H1 (cell line): ENCODE results near the gene PDE1A. TPM values are rescaled to one million over a fixed set of nuclear protein-coding genes. Genes with fewer than 3 reads are reported as not detected.

ENCODE experiments used
- BACH1 ChIP-seq: IDR thresholded peaks from 2 replicates; pipeline ENCODE4 v1.6.1; 2012; ENCODE audit warnings: low read length, improper control_type of control experiment
- CBX5 ChIP-seq: fragments of 300-800, 300-1000 bp; sonication (generic); IDR thresholded peaks from 2 replicates; pipeline ENCODE4 v1.7.1; 2016; ENCODE audit warnings: antibody characterized with exemption, low read length, low read depth
- CHD1 ChIP-seq: IDR thresholded peaks from 2 replicates; pipeline ENCODE4 v1.6.1; 2012; ENCODE audit warnings: low read depth, low read length, improper control_type of control experiment
- CHD7 ChIP-seq: fragments of 300-600 bp; sonication (generic); IDR thresholded peaks from 2 replicates; pipeline ENCODE4 v1.7.1; 2012; ENCODE audit warnings: low read length, moderate library complexity, mild to moderate bottlenecking, inconsistent platforms; ENCODE audit not compliant: insufficient replicate concordance
- HDAC6 ChIP-seq: IDR thresholded peaks from one replicate; pipeline ENCODE4 v1.7.1; 2012; ENCODE audit warnings: low read depth, mild to moderate bottlenecking, inconsistent platforms, low read length, moderate library complexity
- JUN ChIP-seq: IDR thresholded peaks from 2 replicates; pipeline ENCODE4 v1.6.1; 2011; ENCODE audit warnings: low read depth, mild to moderate bottlenecking, improper control_type of control experiment, low read length
- JUND ChIP-seq: IDR thresholded peaks from 2 replicates; pipeline ENCODE4 v1.6.1; 2011; ENCODE audit warnings: mild to moderate bottlenecking, improper control_type of control experiment, low read length
- POLR2A ChIP-seq, 2 experiments: IDR thresholded peaks; 1 replicate in 1 of 2; 2 replicates in 1 of 2; pipeline ENCODE4 v1.6.1; 2011; ENCODE audit warnings: low read depth in 2 of 2, low read length in 2 of 2, mild to moderate bottlenecking in 2 of 2; ENCODE audit errors: control extremely low read depth in 1 of 2
- SP1 ChIP-seq: IDR thresholded peaks from 2 replicates; pipeline ENCODE4 v1.6.1; 2011; ENCODE audit warnings: low read depth, low read length
- SP4 ChIP-seq: IDR thresholded peaks from 2 replicates; pipeline ENCODE4 v1.6.1; 2012; ENCODE audit warnings: low read length, inconsistent platforms
- TEAD4 ChIP-seq: IDR thresholded peaks from 2 replicates; pipeline ENCODE4 v1.6.1; 2012; ENCODE audit warnings: low read depth, low read length, inconsistent platforms, mixed read lengths
- polyA plus RNA-seq, 7 experiments: library from polyadenylated mRNA; depleted of rRNA in 3 of 7; stranded (reverse) in 5 of 7; unstranded in 2 of 7; fragments of >200 nt in 5 of 7; fragments of 200-250 nt in 2 of 7; gene quantifications; 1 replicate in 5 of 7; 2 replicates in 1 of 7; 4 replicates in 1 of 7; pipeline versions ENCODE4 v1.2.1 to v1.2.3, GENCODE V29; 2011 to 2013; ENCODE audit warnings: missing spikeins in 2 of 7, mixed read lengths in 2 of 7
- total RNA-seq: library from RNA; stranded (reverse); fragmentation: NEBNext Ultra II Directional; extraction: Animal tissue kit (Norgen Biotek cat#: 25700); gene quantifications from 2 replicates; pipeline ENCODE4 v1.2.1, GENCODE V29; 2021
- TF ChIP-seq, protein P1 (sequence below): IDR thresholded peaks from 2 replicates; pipeline ENCODE4 v1.6.1; 2011; ENCODE audit warnings: low read length, improper control_type of control experiment

Gene PDE1A
- total and polyA plus RNA-seq, 2 of the 8 experiments (the other 6 are each of a cell fraction or from before 2014, with no cell fraction given): 0.34 TPM; not detected in 1

- TF ChIP-seq CHD7 (no peak), SP4 (no peak), CBX5 (no peak), SP1 (no peak), HDAC6 (no peak), POLR2A (IDR thresholded peaks at IDR 0.05; ENCODE audit: control extremely low read depth in 1 of 2, low read depth in 2 of 2, low read length in 2 of 2) (no peak), JUND (no peak), CHD1 (no peak), TEAD4 (no peak), BACH1 (no peak), JUN (no peak)
- TF ChIP-seq, protein P1, sequence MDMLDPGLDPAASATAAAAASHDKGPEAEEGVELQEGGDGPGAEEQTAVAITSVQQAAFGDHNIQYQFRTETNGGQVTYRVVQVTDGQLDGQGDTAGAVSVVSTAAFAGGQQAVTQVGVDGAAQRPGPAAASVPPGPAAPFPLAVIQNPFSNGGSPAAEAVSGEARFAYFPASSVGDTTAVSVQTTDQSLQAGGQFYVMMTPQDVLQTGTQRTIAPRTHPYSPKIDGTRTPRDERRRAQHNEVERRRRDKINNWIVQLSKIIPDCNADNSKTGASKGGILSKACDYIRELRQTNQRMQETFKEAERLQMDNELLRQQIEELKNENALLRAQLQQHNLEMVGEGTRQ: no peak
These were observed 61.0 kb downstream of the PDE1A start (continued) for GRCh38 chr2:182365855-182366254.
